ENCODE measurements around the gene COG5.
"Not testable (repeated sequence)": the region's sequence is repeated elsewhere in the genome, so short reads cannot be mapped to it uniquely, and the experiment has no call there.

The COG5 gene

DNA sequence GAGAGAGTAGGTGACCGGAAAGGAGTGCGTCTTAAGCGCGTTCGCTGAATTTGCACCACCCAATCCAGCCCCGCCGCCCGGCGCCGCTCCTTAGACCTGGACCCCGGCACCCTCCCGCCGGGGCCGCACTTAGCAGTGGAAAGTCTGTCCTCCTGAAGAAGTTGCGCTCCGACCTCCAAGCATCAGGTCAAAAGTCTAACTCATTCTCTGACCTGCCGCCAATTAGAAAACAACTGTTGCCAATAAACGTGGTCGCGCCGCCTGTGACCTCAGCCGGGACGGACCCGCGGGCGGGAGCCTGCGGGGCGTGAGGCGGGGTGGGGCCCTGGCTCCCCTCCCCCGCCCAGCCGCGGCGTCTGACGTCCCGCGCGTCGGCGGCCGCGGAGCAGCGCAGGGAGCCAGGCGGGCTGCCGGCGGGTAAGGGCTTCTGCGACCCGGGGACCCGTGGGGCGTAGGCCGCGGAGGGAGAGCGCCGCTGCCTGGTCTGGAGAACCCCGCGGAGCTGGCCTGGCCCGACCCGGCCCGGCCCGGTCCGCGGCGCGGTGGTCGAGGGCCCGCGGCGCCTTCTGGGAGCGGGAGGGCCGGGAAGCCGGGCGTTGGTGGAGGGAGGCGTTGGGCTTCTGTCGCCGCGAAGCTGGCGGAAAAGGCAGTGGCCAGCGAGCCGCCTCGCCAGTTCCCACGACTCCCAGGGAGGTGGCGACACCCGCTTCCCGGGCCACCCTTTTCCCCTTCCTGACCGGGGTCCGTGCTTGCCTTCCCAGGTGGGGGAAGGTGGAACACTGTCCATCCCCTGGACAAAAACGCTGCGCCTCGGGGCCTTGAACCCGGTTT is 16.4 kb upstream of the COG5 start, which contains the start of gene BCAP29:
Gene BCAP29, plus strand, starts transcription at position 362 of the 831 bp plus-strand sequence. CDS start 527 bp downstream, outside the sequence.
- peak; percentile 77 for DNase-seq (ENCODE audit: low spot score)

DNA sequence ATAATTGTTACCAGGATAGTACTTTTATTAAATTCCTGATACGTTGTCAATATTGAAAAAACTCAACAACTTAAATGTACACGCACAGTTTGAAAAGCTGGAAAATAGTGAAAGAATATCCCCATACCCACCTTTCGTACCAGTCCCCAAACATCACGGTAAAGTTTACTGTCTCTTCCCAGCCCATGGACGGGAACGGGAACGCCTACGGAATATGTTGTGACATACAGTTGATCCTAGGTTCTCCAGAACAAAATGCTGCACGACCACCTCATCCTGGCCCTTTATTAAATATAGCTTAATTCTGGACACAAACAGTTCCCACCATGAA is 15.8 kb upstream of the COG5 start:
- DNase-seq (ENCODE audit: low spot score), result no peak

DNA sequence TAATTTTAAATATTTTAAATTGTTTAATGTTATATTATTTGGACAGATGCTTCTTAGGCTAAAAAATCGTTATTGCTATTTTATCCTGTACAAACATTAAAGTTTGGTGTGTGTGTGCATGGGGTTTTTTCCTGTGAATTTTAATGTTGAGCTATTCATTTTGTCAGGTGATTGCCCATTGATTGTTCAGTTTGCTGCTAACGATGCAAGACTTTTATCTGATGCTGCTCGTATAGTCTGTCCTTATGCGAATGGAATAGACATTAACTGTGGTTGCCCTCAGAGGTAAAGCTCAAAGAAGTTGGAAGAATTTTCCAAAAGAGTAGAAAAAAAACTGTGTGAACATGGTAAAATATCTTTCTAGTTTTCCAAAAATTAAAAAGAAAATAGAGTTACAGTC is 9.8 kb upstream of the COG5 start:
- no peak for DNase-seq (ENCODE audit: low spot score)

DNA sequence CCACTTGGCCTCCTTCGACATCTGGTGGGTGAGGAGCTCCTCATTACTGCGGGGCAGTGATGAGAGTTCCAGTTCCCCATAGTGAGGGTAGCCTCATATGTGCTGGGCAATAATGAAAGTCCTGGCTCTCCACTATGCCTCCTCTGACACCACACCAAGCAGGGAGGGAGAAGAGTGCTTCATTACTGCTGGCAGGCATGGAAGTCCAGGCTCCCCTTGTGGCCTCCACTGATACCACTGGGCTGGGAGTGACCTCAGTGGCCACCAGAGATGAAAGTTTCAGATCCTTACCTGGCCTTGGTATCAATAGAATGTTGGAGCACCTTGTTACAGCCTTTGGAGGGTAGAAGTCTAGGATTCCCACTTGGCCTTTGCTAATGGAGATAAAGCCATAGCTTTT is 6.6 kb upstream of the COG5 start:
- no peak for DNase-seq (ENCODE audit: low spot score)

DNA sequence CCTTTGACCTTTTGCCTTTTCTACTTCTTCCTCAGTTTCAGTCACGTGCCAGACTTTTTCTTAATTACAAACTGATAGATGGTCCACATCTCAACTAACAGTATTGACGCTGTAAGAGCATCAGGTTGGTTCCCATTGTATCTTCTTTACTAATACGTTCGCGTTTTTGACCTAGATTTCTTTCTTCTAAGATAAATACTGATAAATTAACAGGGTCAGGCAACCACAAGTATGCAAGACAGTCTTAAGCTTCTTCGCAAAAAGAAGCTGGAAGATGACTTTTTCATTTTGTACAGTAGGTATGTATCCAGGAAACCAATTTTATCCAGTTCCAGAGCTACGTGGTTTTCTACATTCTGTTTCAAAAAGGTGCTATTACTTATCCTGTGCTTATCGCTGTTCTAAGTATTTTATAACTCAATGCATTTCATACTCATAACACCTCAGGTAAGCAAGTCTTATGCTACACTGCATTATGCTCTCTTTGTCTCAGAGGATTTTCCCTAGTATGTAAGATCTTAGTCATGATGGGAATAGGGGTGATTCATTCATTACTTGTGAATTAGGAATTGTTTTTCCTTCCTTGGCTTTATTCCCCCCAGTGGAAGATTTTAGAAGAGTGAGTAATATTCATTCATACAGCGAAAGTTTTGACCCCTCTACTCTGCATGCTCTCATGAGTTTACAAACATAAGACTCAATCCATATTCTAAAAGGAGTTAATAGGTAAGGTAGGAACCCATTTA is 1.0 kb upstream of the COG5 start:
- no peak for DNase-seq (ENCODE audit: low spot score)

DNA sequence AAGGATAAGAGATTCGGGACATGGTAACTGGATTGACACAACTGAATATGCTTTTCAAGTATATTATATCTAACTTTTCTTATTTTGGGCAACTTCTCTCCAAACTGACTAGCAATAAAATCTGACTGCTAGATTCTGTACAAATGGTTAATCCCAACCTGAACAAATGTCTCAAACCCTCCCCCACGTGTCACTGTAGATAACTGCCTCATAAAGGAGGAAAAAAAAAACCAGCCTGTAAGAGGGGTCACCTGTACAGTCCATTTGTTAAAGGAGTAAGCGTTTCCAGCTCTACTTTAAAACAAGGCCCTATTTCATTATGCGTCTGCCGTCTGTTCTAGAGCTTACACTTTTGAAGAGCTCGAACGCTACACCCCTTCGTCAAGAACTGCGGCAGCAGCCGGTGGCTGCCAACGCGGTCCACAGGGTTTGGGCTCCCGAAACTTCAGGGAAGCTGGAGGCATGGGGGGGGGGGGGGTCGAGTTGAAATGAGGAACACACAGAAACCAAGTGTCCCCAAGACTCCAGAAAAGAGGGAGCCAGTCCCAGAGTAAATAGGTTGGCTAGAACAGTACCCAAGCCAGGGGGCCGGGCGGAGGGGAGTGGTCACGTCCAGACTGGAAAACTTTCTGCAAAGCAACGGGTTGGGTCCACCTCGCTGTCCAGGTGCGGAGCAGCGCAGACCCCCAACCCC is 492 bp downstream of the COG5 start:
- DNase-seq (ENCODE audit: low spot score), result no peak

DNA sequence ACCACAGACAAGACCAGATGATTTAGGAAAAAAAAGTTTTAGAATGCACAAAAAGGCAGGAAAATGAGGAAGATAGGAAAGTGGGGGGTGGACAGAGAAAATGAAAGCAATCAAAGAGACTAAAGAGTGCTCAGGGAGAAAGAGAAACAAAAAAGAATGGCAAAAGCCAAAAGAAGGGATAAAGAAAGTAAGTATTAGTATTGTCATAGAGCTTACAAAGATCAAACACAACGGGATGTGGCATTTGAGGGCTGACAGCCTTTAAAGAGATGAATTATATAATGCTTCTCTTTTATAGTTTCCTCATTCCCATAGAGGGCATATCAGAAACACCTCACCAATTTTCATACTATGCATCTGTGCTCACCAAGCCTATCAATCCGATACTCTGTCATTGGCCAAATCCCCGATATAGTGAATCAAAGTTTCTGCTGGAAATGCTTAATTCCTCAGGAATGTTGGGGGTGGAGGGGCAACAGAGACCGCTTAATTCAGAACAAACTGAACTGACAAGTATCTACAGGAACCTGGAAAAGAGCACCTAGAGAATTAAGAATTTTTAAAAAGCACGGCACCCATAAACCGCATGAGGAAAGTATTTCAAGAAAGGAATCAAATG is 2.7 kb downstream of the COG5 start:
- no peak for DNase-seq (ENCODE audit: low spot score)

DNA sequence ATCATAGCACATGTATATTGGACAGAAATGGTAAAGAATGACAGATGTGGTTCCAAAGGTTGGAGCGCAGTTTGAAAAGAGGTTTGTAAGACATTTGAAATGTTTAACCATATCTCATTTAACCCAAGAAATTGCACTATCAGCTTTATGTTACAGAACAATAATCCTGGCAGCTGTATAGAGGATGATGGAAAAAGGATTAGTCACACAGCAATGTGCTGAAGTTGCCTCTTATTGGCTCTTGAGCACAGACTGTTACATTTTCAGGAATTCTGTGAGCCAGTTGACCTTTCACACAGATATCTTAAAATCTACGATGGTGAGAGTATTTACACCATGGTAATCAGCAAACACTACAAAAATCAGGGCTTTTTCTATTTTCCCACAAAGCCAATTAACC is 3.9 kb downstream of the COG5 start:
- no peak for DNase-seq (ENCODE audit: low spot score)

DNA sequence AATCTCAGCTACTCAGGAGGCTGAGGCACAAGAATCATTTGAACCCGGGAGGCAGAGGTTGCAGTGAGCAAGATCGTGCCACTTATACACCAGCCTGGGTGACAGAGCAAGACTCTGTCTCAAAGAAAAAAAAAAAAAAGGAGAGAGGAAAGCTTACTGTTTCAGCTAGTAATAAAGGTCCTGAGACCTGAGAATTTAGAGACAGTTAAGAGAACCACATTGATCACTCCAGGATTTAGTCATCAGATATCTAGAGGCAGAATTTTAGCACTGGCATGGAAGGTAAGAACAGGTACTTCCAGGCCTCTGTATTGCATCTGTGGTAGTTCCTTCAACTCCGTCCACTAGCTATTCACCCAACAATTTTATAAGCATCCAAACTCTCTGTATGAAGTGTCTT is 7.8 kb downstream of the COG5 start:
- DNase-seq (ENCODE audit: low spot score), result no peak

DNA sequence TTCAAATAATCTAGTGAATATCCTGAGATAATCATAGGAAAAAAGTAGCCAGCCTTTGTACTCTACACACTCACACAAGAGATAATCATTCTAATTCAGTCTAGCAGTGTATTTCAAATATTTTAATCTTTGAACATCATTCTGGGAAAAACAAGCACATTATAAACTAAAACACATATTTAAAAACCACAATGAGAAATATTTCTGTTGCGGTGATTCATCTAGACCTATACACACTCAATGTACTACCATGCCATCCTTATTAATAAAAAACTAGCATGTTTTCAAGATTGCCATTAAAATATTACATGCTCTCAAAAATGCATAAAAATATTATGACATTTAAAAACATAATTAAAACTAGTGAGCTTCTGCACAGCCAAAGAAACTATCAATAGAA is 11.8 kb downstream of the COG5 start:
- no peak for DNase-seq (ENCODE audit: low spot score)

DNA sequence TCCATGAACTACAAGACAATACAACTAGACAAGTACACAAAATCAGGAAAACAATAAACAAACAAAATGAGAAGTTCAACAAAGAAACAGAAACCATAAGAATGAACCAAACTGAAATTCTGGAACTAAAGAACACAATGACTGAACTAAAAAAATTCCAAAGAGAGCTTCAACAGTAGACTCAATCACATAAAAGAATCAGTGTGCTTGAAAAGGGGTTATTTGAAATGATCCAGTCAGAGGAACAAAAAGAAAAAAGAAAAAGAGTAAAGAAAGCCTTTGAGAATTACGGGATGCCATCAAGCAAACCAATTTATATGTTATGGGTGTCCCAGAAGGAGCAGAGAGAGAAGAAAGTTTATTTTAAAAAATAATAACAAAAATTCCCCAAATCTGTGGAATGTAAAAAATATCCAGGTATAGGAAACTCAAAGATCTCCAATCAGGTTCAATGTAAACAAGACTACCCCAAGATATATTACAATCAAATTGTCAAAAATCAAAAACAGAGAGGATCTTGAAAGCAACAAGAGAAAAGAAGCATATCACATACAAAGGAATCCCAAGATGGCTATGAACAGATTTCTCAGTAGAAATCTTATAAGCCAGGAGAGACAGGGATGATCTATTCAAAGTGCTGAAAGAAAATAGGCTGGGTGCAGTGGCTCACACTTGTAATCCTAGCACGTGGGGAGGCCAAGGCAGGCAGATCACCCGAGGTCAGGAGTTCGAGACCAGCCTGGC is 18.7 kb downstream of the COG5 start:
- DNase-seq (ENCODE audit: low spot score), result no peak

DNA sequence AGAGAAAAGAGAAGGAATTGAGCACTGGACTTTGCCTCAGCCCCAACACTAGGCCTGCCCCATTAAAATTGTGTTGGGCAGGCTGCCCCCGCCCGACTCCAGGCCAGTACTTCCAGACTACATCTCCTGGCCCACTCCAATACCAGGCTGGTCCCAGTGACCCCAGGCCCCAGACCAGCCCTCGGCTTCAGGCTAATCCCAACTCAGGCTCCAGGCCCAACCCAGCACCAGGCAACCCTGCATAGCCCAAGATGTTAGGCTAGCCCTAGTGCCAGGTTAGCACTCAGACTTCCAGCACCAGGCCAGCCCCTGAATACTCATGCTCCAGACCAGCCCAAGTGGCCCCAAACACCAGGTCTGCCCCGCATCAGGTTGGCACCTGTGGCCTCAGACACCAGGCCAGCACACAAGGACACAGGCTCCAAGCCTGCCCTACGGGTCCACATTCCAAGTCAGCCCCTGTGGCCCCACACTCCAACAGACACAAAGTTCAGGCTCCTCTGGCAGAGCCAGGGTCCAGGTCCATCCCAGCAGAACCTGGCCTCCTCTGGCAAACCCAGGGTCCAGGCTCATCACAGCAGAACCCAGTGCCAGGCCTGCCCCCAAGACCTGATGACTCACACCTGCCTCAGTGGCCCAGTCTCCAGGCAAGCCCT is 20.3 kb downstream of the COG5 start:
- DNase-seq (ENCODE audit: low spot score), result no peak

DNA sequence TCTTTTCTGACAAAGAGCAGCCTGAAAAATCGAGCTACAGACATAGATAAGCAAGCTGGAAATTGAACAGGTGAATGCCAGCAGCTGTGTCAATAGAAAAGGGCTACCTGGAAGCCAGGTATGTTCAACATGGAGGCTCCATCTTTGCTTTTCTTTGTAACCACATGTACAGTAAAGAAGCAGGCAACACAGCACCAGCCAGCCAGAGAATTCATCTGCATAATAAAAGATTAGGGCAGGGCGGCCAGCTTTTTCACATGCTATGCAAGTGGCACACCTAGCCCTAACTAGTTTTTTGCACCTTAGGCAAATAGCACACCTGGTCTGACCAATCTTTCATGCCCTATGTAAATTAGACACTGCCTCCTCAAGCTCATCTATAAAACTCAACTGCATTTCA is 25.7 kb downstream of the COG5 start:
- no peak for DNase-seq (ENCODE audit: low spot score)

DNA sequence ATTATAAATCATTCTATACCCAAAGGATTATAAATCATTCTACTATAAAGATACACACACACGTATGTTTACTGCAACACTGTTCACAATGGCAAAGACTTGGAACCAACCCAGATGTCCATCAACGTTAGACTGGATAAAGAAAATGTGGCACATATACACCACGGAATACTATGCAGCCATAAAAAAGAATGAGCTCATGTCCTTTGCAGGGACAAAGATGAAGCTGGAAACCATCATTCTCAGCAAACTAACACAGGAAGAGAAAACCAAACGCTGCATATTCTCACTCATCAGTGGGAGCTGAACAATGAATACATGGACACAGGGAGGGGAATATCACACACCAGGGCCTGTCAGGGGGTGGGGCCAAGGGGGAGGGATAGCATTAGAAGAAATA is 26.5 kb downstream of the COG5 start:
- not testable (repeated sequence) for DNase-seq (ENCODE audit: low spot score)

DNA sequence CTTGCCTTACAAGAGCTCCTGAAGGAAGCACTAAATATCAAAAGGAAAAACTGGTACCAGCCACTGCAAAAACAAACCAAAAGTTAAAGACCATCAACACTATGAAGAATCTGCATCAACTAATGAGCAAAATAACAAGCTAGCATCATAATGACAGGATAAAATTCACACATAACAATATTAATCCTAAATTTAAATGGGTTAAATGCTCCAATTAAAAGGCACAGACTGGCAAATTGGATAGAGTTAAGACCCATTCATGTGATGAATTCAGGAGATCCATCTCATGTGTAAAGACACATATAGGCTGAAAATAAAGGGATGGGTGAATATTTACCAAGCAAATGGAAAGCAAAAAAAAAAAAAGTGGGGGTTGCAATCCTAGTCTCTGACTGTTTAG is 29.6 kb downstream of the COG5 start:
- DNase-seq (ENCODE audit: low spot score), result no peak

DNA sequence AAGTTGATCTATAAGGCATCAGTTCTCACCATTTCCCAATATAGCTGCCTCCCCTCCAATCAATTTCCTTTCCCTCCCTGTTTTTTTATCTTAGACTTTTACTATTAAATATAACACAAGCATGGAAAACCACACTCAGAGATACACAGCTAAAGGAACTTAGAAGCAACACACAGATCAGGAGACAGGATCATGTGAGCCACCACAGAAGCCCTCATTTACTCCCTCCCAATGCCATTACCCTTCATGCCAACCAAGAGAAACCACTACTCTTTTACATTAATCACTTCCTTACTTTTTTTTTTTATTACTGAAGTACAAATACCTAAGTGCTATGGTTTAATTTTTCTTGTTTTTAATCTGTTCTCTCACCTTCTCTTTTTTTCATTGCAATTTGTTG is 33.0 kb downstream of the COG5 start:
- DNase-seq (ENCODE audit: low spot score), result no peak

DNA sequence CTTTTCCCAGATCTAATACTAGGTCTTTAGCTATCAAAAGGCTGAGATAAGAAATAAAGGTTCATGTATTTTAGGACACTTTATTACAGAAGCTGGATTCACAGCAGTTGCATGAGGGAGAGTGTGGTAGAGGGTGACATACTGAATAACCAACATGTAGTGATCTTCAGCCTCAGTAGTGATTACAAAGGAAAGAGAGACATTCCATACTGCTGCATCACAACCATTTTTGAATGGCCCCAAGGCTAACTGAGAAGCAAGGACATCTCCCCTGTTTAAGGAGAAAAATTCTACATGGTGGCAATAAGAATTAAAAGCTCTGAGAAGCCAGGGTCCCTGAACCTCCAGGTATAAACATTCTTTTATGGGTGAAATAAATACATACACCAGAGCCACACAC is 35.3 kb downstream of the COG5 start:
- DNase-seq (ENCODE audit: low spot score), result no peak

DNA sequence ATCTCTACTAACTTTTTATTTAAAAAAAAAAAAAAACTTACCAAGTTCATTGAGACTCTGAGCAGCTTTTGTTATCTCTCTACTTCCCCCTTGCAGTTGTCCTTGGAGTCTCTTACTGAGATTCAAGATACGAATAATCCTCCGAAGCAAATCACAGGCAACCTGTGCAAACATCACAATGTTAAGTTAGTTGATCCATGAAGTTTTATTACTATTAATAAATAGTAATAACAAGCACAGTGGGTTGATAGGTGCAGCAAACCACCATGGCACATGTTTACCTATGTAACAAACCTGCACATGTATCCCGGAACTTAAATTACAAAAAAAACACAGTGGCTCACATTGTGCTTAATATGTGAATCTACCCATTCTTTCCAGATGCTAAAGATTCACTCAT is 36.5 kb downstream of the COG5 start:
- no peak for DNase-seq (ENCODE audit: low spot score)

DNA sequence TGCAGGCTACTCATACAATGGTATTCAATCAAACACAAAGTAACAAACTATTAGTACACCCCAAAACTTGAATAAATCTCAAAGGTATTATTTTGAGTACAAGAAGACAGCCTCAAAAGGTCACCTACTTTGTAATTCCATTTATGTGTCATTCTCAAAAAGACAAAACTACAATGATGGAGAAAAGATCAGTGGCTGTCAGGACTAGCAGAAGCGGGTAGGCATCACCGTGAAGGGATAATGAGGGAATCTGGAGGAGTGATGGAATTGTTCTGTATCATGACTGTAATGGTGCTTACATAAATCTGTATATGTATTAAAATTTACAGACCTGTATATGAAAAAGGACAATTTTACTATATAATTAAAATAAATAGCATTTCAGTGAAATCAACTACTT is 37.0 kb downstream of the COG5 start:
- no peak for DNase-seq (ENCODE audit: low spot score)

DNA sequence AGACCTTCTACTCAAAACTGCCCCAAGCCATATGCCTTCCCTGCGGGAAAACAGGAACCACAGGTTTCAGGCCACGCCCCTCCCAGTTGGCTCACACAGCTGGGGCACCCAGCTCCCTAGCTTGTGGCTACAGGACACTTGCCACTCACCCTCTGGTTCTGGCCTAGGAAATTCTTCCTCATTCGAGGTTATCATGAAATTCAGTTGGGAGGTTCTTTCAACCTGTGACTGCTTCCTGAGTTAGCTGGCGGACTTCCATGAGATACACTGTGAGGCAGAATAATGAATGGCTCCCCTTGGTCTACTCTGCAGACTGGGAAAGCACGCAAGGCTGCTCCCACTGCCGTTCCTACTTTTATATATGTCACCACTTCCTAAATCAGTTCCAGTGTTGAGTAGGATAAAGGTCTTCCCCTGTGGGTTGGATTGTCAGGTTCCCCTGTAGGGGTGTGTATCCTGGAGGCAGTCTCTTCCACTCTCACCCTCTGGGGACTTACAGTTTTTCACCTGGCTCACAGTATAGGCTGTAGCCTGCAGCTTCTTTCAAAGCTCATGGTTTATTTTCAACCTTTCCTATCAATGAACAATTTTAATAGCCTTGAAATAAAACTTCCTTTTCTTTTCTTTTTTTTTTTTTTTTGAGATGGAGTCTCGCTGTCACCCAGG is 56.9 kb downstream of the COG5 start:
- DNase-seq (ENCODE audit: low spot score), result no peak
